Gastrocnemius medialis (tissue), 4 donors: ENCODE data around the gene ZNF536. TPM values are rescaled to one million over a fixed set of nuclear protein-coding genes. Genes with fewer than 3 reads are reported as not detected.
"Not testable (repeated sequence)": the region's sequence is repeated elsewhere in the genome, so short reads cannot be mapped to it uniquely, and the experiment has no call there.

Experiments
- ATAC-seq, 2 donors: fragments of 150-250 bp; one replicate each; pipeline ENCODE4 v1.9.1; 2016
- DNase-seq, 2 donors: peaks; one replicate each; pipeline ENCODE4 v3.0.0-alpha.2; 2019
- H3K27ac ChIP-seq, 4 donors: fragments of 200-600 bp; sonication (generic); 1 replicate in 1 of 4; 2 replicates in 3 of 4; pipeline ENCODE4 v1.5.1; 2016 to 2018; ENCODE audit warnings: mild to moderate bottlenecking in 2 of 4, moderate library complexity in 1 of 4
- H3K27me3 ChIP-seq, 3 donors: fragments of 200-600 bp; sonication (generic) in 2 of 3; 1 replicate in 1 of 3; 2 replicates in 2 of 3; pipeline versions ENCODE4 v1.5.1 to v1.6.0; 2016 to 2019; ENCODE audit warnings: mild to moderate bottlenecking in 1 of 3, moderate library complexity in 1 of 3
- H3K36me3 ChIP-seq, 2 donors: fragments of 200-600 bp; sonication (generic) in 1 of 2; one replicate each; pipeline ENCODE4 v1.5.1; 2017 to 2018
- H3K4me1 ChIP-seq, 2 donors: fragments of 200-600 bp; sonication (generic) in 1 of 2; one replicate each; pipeline ENCODE4 v1.5.1; 2016 to 2017; ENCODE audit warnings: mild to moderate bottlenecking in 2 of 2
- H3K4me3 ChIP-seq, 4 donors: fragments of 200-600 bp; sonication (generic) in 3 of 4; 1 replicate in 1 of 4; 2 replicates in 3 of 4; pipeline ENCODE4 v1.5.1; 2016 to 2019; ENCODE audit warnings: mild to moderate bottlenecking in 2 of 4
- H3K9me3 ChIP-seq, 3 donors: fragments of 200-600 bp; sonication (generic) in 2 of 3; 1 replicate in 1 of 3; 2 replicates in 2 of 3; pipeline ENCODE4 v1.5.1; 2016 to 2019
- POLR2A ChIP-seq, 2 donors: fragments of 450-650 bp; IDR thresholded peaks; one replicate each; pipeline ENCODE4 v1.6.1; 2017; ENCODE audit warnings: antibody characterized with exemption in 2 of 2, mild to moderate bottlenecking in 2 of 2, moderate library complexity in 2 of 2
- in situ Hi-C, 4 donors: fragments of 200-750 bp; cut with MboI; loops; one replicate each; pipeline versions ENCODE4 v1.15.0 to v1.8.0; 2017; ENCODE audit warnings: low sequenced_read_pairs in 4 of 4
- intact Hi-C: fragments of 100-400 bp; cut with DNase I; formaldehyde crosslinking; loops from one replicate; pipeline ENCODE4 v1.15.1; 2023; ENCODE audit warnings: low total_unique reads
- total RNA-seq, 4 donors: library from RNA; depleted of rRNA; stranded (reverse); fragments of >200 nt; gene quantifications; one replicate each; pipeline versions ENCODE4 v1.1.0 to v1.2.3, GENCODE V29; 2016
- TF ChIP-seq, protein P1 (sequence below), 5 experiments: fragments of 450-650 bp in 3 of 5; fragments of 200-600 bp in 2 of 5; sonication (generic) in 2 of 5; IDR thresholded peaks in 4 of 5; conservative IDR thresholded peaks in 1 of 5; 1 replicate in 4 of 5; 2 replicates in 1 of 5; pipeline ENCODE4 v1.5.1; 2016 to 2019; ENCODE audit warnings: antibody characterized with exemption in 5 of 5, mild to moderate bottlenecking in 3 of 5, moderate library complexity in 3 of 5

ZNF536 gene
- total RNA-seq, 4 donors from 2014 or later = 0.12 to 0.44 (median 0.20) TPM; not detected in 1

DNA sequence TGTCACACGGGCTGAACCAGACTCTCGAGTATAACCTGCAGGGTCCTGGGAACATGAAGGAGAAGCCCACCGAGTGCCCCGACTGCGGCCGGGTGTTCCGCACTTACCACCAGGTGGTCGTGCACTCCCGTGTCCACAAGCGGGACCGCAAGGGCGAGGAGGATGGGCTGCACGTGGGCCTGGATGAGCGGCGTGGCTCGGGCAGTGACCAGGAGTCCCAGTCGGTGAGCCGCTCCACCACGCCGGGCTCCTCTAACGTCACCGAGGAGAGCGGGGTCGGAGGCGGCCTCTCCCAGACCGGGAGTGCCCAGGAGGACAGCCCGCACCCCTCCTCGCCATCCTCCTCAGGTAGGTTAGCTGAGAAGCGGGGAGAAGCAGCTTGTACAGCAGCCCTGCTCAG lies 73.2 kb downstream of the ZNF536 start:
- intact Hi-C loops = no loop called here
- Histone ChIP-seq H3K36me3 (no peaks in the 10 kb centered on the region), H3K9me3 (no peaks in the 10 kb centered on the region), H3K4me3 (no peak overlapping the region), H3K27me3 (peaks cover 0 to 21% (median 6%) of the 10 kb centered on the region in 3 donors), H3K27ac (no peak overlapping the region), H3K4me1 (peaks cover 0 to 6% of the 10 kb centered on the region in 2 donors)
- DNase-seq (no peak), ATAC-seq (no peak)
- no peak for TF ChIP-seq POLR2A (IDR thresholded peaks at IDR 0.05)
- TF ChIP-seq, protein P1, sequence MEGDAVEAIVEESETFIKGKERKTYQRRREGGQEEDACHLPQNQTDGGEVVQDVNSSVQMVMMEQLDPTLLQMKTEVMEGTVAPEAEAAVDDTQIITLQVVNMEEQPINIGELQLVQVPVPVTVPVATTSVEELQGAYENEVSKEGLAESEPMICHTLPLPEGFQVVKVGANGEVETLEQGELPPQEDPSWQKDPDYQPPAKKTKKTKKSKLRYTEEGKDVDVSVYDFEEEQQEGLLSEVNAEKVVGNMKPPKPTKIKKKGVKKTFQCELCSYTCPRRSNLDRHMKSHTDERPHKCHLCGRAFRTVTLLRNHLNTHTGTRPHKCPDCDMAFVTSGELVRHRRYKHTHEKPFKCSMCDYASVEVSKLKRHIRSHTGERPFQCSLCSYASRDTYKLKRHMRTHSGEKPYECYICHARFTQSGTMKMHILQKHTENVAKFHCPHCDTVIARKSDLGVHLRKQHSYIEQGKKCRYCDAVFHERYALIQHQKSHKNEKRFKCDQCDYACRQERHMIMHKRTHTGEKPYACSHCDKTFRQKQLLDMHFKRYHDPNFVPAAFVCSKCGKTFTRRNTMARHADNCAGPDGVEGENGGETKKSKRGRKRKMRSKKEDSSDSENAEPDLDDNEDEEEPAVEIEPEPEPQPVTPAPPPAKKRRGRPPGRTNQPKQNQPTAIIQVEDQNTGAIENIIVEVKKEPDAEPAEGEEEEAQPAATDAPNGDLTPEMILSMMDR (IDR thresholded peaks at IDR 0.05 in 4 of 5, conservative IDR thresholded peaks at IDR 0.05 in 1 of 5) = no peak
- in situ Hi-C loops = no loop called here

DNA sequence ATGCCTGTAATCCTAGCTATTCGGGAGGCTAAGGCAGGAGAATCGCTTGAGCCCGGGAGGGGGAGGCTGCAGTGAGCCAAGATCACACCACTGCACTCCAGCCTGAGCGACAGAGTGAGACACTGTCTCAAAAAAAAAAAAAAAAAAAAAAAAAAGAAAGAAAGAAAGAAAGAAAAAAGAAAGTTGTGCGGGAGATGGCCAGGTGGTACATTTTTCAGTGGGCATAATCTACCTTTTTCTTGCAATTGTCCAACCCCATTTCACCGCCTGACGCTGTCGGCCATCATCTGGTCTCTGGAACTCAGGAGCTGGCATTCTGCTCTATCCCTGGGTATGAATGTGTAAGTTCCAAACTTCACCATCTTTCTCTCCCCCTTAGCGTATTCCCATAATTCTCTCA lies 73.9 kb downstream of the ZNF536 start:
- H3K4me1 ChIP-seq, DNase-seq, H3K36me3 ChIP-seq, H3K9me3 ChIP-seq, ATAC-seq, intact Hi-C loops, in situ Hi-C loops, H3K27ac ChIP-seq, H3K4me3 ChIP-seq: not testable (repeated sequence)
- peaks cover 5 to 21% (median 12%) of the 10 kb centered on the region in 3 donors for H3K27me3 ChIP-seq

DNA sequence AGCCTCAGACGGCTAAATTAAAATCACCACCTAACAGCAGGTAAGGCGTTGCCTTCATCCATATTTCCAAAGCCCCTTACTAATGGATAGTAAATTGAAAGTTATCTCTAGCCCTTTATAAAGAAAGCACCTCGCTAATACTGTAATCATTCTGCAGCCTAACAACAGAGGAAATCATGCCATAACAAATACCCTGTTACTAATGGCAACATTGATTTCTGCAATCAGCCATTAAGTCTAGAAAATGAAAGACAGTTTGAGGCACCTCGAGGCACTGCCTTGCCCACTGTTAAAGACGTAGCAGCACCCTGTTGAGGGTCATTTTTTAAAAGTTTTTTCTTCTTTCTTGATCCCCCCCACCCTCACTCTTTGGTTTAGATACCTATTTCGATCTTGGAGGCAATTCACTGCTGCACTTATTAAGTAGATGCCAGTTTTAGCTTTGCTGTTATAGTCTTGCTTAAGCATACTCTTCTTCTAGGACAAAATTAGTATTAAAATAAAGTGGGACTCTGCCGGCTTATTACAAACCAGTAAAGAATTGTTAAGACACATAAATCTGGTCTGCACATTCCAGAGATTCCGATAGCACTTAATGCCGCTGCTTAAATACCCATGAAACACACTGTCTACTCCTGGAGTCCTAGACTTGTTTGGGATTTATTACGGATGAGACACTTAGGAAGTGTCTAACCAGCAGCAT lies 74.8 kb downstream of the ZNF536 start:
- TF ChIP-seq, protein P1 (IDR thresholded peaks at IDR 0.05 in 4 of 5, conservative IDR thresholded peaks at IDR 0.05 in 1 of 5) = no peak
- TF ChIP-seq POLR2A (IDR thresholded peaks at IDR 0.05) = no peak
- no peak for DNase-seq
- in situ Hi-C loops (no loop called here), intact Hi-C loops (no loop called here)
- Histone ChIP-seq H3K27me3 (peaks cover 8 to 21% (median 18%) of the 10 kb centered on the region in 3 donors), H3K4me1 (peaks cover 0 to 6% of the 10 kb centered on the region in 2 donors), H3K4me3 (no peak overlapping the region), H3K27ac (no peak overlapping the region), H3K9me3 (no peaks in the 10 kb centered on the region), H3K36me3 (no peaks in the 10 kb centered on the region)
- no peak for ATAC-seq

DNA sequence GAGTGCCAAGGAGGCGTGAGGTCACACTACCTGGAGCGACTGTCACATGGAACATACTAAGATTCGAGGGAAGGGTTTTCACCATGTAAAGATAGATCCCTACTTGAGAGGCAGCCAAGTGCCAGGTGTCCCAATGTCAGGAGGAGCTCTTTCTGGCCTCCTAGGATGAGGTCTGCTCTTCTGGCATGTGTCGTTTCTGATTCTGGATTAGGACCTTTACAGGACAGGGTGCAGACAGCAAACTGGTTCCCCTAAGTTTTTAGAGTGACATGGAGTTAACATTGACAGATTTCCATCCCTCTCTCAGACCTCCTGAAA lies 75.3 kb downstream of the ZNF536 start:
- in situ Hi-C loops (no loop called here), intact Hi-C loops (no loop called here)
- no peak for TF ChIP-seq POLR2A (IDR thresholded peaks at IDR 0.05)
- TF ChIP-seq, protein P1 (IDR thresholded peaks at IDR 0.05 in 4 of 5, conservative IDR thresholded peaks at IDR 0.05 in 1 of 5) = no peak
- Histone ChIP-seq H3K4me1 (peaks cover 0 to 6% of the 10 kb centered on the region in 2 donors), H3K27ac (no peak overlapping the region), H3K9me3 (no peaks in the 10 kb centered on the region), H3K4me3 (no peak overlapping the region), H3K27me3 (peaks cover 8 to 22% (median 18%) of the 10 kb centered on the region in 3 donors), H3K36me3 (no peaks in the 10 kb centered on the region)
- DNase-seq (no peak), ATAC-seq (no peak)

DNA sequence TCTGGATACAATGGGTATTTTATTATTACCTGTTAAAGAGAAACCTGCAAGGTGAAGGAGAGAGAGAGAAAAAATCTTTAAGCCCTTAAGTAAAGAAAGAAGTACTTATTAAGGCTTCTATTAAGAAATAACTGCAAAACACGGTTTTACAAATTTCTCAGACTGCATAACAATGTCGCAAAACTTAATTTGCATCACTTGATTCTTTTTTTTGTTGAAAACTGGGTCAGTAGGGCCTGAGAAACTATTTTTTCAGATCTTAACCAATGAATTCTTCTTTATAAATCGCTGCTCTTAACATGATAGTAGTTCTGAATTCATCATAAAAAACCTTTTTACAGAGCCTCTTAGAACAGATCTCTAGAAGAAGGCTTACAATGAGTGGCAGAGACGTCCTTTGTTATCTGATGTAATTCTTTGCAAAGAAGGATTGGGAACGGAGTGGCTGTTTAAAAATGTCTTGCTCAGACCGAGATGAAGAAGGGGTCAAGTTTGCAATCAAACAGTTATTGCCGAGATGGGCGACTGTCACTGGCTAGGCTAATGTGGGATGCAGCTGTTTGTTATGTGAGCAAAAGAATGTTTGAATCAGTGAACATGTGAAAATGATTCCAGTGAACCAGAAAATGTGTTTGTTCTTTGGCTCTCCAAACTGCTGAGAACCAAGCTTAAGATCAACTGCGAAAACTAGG lies 76.3 kb downstream of the ZNF536 start:
- Histone ChIP-seq H3K4me1 (peaks cover 0 to 6% of the 10 kb centered on the region in 2 donors), H3K9me3 (no peaks in the 10 kb centered on the region), H3K4me3 (no peak overlapping the region), H3K36me3 (no peaks in the 10 kb centered on the region), H3K27ac (no peak overlapping the region), H3K27me3 (peaks cover 8 to 26% (median 18%) of the 10 kb centered on the region in 3 donors)
- ATAC-seq (no peak), DNase-seq (no peak)
- in situ Hi-C loops = no loop called here
- intact Hi-C loops = no loop called here
- TF ChIP-seq, protein P1 (IDR thresholded peaks at IDR 0.05 in 4 of 5, conservative IDR thresholded peaks at IDR 0.05 in 1 of 5) = no peak
- TF ChIP-seq POLR2A (IDR thresholded peaks at IDR 0.05) = no peak
